NB4 (cell line): ENCODE data around the gene NIPAL1.

ENCODE experiments used
- DNase-seq: peaks from one replicate; pipeline ENCODE4 v3.0.0; 2010; ENCODE audit warnings: low read depth
- H3K4me3 ChIP-seq: one replicate; pipeline ENCODE4 v1.5.1; 2011; ENCODE audit warnings: mild to moderate bottlenecking, low read depth, low read length, moderate library complexity
- MYC ChIP-seq: IDR thresholded peaks from 2 replicates; pipeline ENCODE4 v1.6.1; 2011; ENCODE audit warnings: low read depth, low read length
- POLR2A ChIP-seq: IDR thresholded peaks from 2 replicates; pipeline ENCODE4 v1.6.1; 2011; ENCODE audit warnings: mild to moderate bottlenecking; ENCODE audit not compliant: insufficient read length; ENCODE audit errors: extremely low read depth
- TF ChIP-seq, protein P1 (sequence below): IDR thresholded peaks from 2 replicates; pipeline ENCODE4 v1.6.1; 2011; ENCODE audit warnings: low read depth, low read length
- TF ChIP-seq, protein P2 (sequence below): IDR thresholded peaks from one replicate; pipeline ENCODE4 v1.5.1; 2012; ENCODE audit warnings: low read depth, low read length

Gene NIPAL1

GRCh38 chr4:48041535-48042137 is 25.1 kb downstream of the NIPAL1 start:
- TF ChIP-seq, protein P1, sequence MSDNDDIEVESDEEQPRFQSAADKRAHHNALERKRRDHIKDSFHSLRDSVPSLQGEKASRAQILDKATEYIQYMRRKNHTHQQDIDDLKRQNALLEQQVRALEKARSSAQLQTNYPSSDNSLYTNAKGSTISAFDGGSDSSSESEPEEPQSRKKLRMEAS: no peak
- TF ChIP-seq MYC (no peak), POLR2A (no peak)
- TF ChIP-seq, protein P2, sequence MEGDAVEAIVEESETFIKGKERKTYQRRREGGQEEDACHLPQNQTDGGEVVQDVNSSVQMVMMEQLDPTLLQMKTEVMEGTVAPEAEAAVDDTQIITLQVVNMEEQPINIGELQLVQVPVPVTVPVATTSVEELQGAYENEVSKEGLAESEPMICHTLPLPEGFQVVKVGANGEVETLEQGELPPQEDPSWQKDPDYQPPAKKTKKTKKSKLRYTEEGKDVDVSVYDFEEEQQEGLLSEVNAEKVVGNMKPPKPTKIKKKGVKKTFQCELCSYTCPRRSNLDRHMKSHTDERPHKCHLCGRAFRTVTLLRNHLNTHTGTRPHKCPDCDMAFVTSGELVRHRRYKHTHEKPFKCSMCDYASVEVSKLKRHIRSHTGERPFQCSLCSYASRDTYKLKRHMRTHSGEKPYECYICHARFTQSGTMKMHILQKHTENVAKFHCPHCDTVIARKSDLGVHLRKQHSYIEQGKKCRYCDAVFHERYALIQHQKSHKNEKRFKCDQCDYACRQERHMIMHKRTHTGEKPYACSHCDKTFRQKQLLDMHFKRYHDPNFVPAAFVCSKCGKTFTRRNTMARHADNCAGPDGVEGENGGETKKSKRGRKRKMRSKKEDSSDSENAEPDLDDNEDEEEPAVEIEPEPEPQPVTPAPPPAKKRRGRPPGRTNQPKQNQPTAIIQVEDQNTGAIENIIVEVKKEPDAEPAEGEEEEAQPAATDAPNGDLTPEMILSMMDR: no peak
- DNase-seq: no peak
- H3K4me3 ChIP-seq: no peak overlapping the region

DNA sequence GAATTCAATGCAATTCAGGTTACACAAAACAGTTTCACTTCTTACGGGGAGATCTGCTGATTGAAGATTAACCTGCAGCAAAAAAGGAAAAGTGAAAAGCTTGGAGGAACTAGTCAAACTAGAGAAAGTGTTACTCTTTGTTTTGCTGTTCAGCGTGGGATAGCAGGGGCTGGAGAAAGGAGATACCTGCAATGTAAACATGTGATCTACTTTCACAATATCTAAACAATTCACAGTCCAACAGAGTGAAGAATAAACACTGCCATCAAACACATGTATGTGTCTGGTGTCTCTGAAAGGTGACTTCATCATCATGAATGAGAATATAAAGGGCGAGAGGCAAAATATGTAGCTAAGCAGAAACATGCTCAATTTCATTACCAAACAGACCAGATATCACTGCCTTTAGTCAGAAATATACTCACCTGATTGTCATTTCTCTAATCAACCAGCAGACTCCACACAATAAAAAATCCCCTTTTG is 26.4 kb downstream of the NIPAL1 start:
- no peak for DNase-seq
- TF ChIP-seq, protein P2: no peak
- TF ChIP-seq, protein P1: no peak
- TF ChIP-seq MYC (no peak), POLR2A (no peak)
- H3K4me3 ChIP-seq: no peak overlapping the region

GRCh38 chr4:48043504-48043903 is 26.9 kb downstream of the NIPAL1 start:
- H3K4me3 ChIP-seq: no peak overlapping the region
- no peak for DNase-seq
- TF ChIP-seq POLR2A (no peak), MYC (no peak)
- TF ChIP-seq, protein P2: no peak
- TF ChIP-seq, protein P1: no peak

DNA sequence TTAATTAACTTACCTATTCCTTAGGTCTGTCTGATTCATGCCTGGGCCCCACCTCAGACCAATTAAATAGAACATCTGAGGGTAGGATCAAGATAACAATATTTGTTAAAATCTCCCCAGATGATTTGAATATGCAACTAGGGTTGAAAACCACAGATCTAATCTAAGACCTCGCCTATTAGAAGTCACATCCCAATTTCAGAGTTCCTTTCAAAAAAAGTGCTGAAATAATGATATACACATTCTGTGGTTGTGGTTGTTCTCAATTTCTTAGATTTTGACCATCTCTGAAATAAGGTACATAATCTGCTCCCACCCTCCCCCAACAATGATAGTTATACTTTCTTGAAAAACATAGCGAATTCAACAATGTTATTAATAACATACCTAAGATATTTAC is 27.7 kb downstream of the NIPAL1 start:
- no peak for TF ChIP-seq MYC
- TF ChIP-seq, protein P2: no peak
- TF ChIP-seq POLR2A: no peak
- TF ChIP-seq, protein P1: no peak
- no peak overlapping the region for H3K4me3 ChIP-seq

DNA sequence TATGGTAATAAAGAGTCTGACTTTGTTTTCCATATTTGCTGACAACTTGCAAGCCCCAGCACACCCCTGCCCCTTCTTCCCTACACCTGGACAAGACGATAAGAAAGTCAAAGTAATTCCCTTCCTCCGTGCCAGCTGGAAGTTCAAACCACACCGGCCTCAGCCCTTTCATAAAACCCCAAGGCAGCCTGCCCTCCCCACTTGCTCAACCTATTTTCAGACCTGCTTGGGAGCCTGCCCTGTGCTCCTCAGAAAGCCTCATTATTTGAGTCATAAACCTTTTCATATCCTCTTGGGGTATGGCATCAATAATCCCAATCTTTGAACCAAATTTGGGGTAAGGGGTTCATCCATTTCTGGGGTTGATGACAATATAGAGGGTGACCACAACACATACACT is 29.5 kb downstream of the NIPAL1 start:
- no peak overlapping the region for H3K4me3 ChIP-seq
- TF ChIP-seq, protein P1: no peak
- TF ChIP-seq POLR2A (no peak), MYC (no peak)
- TF ChIP-seq, protein P2: no peak
- peak; percentile 39 for DNase-seq

More for the DNA sequence above, 27.7 kb downstream of the NIPAL1 start:
- DNase-seq: no peak
